ENCODE data around the gene NT5M.

GRCh38 chr17:17347234-17347955 lies 44.2 kb downstream of the NT5M start:
- TF ChIP-seq CTCF (conservative IDR thresholded peaks at IDR 0.05; ENCODE audit: low read length) (no peak), EZH2phosphoT487 (IDR thresholded peaks at IDR 0.05; ENCODE audit: borderline replicate concordance) (no peak)
